ENCODE data around the gene STAB2. TPM values are rescaled to one million over a fixed set of nuclear protein-coding genes. Genes with fewer than 3 reads are reported as not detected.
"Not testable (repeated sequence)": the region's sequence is repeated elsewhere in the genome, so short reads cannot be mapped to it uniquely, and the experiment has no call there.

Gene STAB2
- total and polyA plus RNA-seq, 9 donors, result 0.05 to 9.3 (median 0.86) TPM

- no peaks in the 10 kb centered on the region for H3K36me3 ChIP-seq
- H3K27ac ChIP-seq, result no peak overlapping the region
- H3K4me1 ChIP-seq (ENCODE audit: insufficient read depth), result peaks cover 3% of the 10 kb centered on the region
- H3K4me3 ChIP-seq, result no peak overlapping the region
- intact Hi-C loops (cut with DNase I), result no loop called here
- no peak for TF ChIP-seq POLR2A (IDR thresholded peaks at IDR 0.05)
- TF ChIP-seq EP300 (IDR thresholded peaks at IDR 0.05), result no peak
- TF ChIP-seq, protein P1, sequence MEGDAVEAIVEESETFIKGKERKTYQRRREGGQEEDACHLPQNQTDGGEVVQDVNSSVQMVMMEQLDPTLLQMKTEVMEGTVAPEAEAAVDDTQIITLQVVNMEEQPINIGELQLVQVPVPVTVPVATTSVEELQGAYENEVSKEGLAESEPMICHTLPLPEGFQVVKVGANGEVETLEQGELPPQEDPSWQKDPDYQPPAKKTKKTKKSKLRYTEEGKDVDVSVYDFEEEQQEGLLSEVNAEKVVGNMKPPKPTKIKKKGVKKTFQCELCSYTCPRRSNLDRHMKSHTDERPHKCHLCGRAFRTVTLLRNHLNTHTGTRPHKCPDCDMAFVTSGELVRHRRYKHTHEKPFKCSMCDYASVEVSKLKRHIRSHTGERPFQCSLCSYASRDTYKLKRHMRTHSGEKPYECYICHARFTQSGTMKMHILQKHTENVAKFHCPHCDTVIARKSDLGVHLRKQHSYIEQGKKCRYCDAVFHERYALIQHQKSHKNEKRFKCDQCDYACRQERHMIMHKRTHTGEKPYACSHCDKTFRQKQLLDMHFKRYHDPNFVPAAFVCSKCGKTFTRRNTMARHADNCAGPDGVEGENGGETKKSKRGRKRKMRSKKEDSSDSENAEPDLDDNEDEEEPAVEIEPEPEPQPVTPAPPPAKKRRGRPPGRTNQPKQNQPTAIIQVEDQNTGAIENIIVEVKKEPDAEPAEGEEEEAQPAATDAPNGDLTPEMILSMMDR (IDR thresholded peaks at IDR 0.05), result no peak
- DNase-seq, result no peak
- 95 to 97% (median 97%) methylated on average over 4 of the region's 4 CpGs for WGBS, 3 donors
- H3K27me3 ChIP-seq, result no peaks in the 10 kb centered on the region
- H3K9me3 ChIP-seq, result no peaks in the 10 kb centered on the region
These were observed 222.1 kb downstream of the STAB2 start for GRCh38 chr12:103809154-103809553.

DNA sequence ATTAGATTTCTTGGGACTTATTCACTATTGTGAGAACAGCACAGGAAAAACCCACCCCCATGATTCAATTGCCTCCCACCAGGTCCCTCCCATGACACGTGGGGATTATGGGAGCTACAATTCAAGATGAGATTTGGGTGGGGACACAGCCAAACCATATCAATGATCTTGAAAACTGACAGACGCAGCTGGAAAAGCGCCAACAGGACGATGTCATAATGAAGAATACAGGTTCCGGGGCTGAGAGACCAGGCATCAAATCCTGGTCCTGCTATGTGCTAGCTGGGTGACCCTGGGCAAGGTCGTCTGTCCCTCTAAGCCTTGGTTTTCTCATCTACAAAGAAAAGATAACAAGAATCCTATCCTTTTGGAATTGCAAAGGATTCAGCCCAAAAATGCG lies 222.6 kb downstream of the STAB2 start:
- H3K27ac ChIP-seq; H3K9me3 ChIP-seq; H3K27me3 ChIP-seq; H3K36me3 ChIP-seq; intact Hi-C loops (cut with DNase I); H3K4me3 ChIP-seq; DNase-seq; H3K4me1 ChIP-seq (ENCODE audit: insufficient read depth): not testable (repeated sequence)
- 80 to 91% (median 86%) methylated on average over 7 of the region's 7 CpGs for WGBS, 3 donors

- TF ChIP-seq, protein P1 (IDR thresholded peaks at IDR 0.05), result no peak
- no peak for TF ChIP-seq EP300 (IDR thresholded peaks at IDR 0.05)
- no peak for TF ChIP-seq POLR2A (IDR thresholded peaks at IDR 0.05)
- 64 to 81% (median 78%) methylated on average over 5 of the region's 5 CpGs for WGBS, 3 donors
- no peak for DNase-seq
- no peaks in the 10 kb centered on the region for H3K9me3 ChIP-seq
- no peaks in the 10 kb centered on the region for H3K36me3 ChIP-seq
- H3K4me1 ChIP-seq (ENCODE audit: insufficient read depth), result no peaks in the 10 kb centered on the region
- no peak overlapping the region for H3K27ac ChIP-seq
- H3K27me3 ChIP-seq, result no peaks in the 10 kb centered on the region
- H3K4me3 ChIP-seq, result no peak overlapping the region
- intact Hi-C loops (cut with DNase I), result no loop called here
These were observed 223.0 kb downstream of the STAB2 start for GRCh38 chr12:103810111-103810510.

- 87 to 96% (median 87%) methylated on average over 6 of the region's 6 CpGs for WGBS, 3 donors
- intact Hi-C loops (cut with DNase I), result no loop called here
- no peaks in the 10 kb centered on the region for H3K4me1 ChIP-seq (ENCODE audit: insufficient read depth)
- no peaks in the 10 kb centered on the region for H3K36me3 ChIP-seq
- H3K27me3 ChIP-seq, result no peaks in the 10 kb centered on the region
- no peaks in the 10 kb centered on the region for H3K9me3 ChIP-seq
- no peak overlapping the region for H3K27ac ChIP-seq
- H3K4me3 ChIP-seq, result no peak overlapping the region
- TF ChIP-seq EP300 (IDR thresholded peaks at IDR 0.05) (no peak), POLR2A (IDR thresholded peaks at IDR 0.05) (no peak)
- TF ChIP-seq, protein P1 (IDR thresholded peaks at IDR 0.05), result no peak
- no peak for DNase-seq
These were observed 224.7 kb downstream of the STAB2 start for GRCh38 chr12:103811791-103812190.

DNA sequence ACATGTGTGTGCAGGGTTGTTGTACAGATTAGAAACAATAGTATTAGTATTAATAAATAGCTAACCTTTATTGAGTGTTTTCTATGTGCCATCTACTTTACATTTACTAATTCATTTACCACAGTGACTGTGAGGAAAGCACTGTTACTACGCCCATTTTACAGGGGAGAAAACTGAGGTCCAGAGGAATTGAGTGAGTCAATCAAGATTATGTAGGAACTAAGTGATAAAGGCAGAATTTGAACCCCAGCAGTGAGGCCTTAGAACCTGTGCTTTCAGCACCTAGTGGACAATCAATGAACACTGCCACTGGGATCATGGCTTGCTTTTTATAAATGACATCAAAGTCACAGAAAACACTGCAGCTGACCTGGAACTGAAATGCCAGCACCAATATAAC lies 225.7 kb downstream of the STAB2 start:
- H3K9me3 ChIP-seq, result no peaks in the 10 kb centered on the region
- TF ChIP-seq EP300 (IDR thresholded peaks at IDR 0.05) (no peak), POLR2A (IDR thresholded peaks at IDR 0.05) (no peak)
- DNase-seq, result no peak
- 98 to 100% (median 100%) methylated on average over 1 of the region's 1 CpG for WGBS, 3 donors
- no peaks in the 10 kb centered on the region for H3K27me3 ChIP-seq
- no peak overlapping the region for H3K27ac ChIP-seq
- H3K4me3 ChIP-seq, result no peak overlapping the region
- intact Hi-C loops (cut with DNase I), result no loop called here
- H3K36me3 ChIP-seq, result no peaks in the 10 kb centered on the region
- H3K4me1 ChIP-seq (ENCODE audit: insufficient read depth), result no peaks in the 10 kb centered on the region

GRCh38 chr12:103813426-103813825 lies 226.4 kb downstream of the STAB2 start:
- DNase-seq, result no peak
- Histone ChIP-seq H3K27ac (no peak overlapping the region), H3K36me3 (no peaks in the 10 kb centered on the region), H3K4me1 (ENCODE audit: insufficient read depth) (no peaks in the 10 kb centered on the region), H3K9me3 (no peaks in the 10 kb centered on the region), H3K4me3 (no peak overlapping the region), H3K27me3 (no peaks in the 10 kb centered on the region)
- TF ChIP-seq, protein P1 (IDR thresholded peaks at IDR 0.05), result no peak
- no peak for TF ChIP-seq POLR2A (IDR thresholded peaks at IDR 0.05)
- 95 to 97% (median 95%) methylated on average over 3 of the region's 3 CpGs for WGBS, 3 donors
- intact Hi-C loops (cut with DNase I), result no loop called here

Measured in ovary (tissue), 9 donors.